ENCODE data around the gene MEGF11.

- TF ChIP-seq, protein P1, sequence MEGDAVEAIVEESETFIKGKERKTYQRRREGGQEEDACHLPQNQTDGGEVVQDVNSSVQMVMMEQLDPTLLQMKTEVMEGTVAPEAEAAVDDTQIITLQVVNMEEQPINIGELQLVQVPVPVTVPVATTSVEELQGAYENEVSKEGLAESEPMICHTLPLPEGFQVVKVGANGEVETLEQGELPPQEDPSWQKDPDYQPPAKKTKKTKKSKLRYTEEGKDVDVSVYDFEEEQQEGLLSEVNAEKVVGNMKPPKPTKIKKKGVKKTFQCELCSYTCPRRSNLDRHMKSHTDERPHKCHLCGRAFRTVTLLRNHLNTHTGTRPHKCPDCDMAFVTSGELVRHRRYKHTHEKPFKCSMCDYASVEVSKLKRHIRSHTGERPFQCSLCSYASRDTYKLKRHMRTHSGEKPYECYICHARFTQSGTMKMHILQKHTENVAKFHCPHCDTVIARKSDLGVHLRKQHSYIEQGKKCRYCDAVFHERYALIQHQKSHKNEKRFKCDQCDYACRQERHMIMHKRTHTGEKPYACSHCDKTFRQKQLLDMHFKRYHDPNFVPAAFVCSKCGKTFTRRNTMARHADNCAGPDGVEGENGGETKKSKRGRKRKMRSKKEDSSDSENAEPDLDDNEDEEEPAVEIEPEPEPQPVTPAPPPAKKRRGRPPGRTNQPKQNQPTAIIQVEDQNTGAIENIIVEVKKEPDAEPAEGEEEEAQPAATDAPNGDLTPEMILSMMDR (conservative IDR thresholded peaks at IDR 0.05 in 1 of 2, IDR thresholded peaks at IDR 0.05 in 1 of 2; ENCODE audit: low read depth in 1 of 2, low read length in 2 of 2) = no peak
- TF ChIP-seq EZH2 (IDR thresholded peaks at IDR 0.05; ENCODE audit: low read length, missing control alignments) = no peak
Observed at GRCh38 chr15:65863106-65863505, 390.4 kb downstream of the MEGF11 start.
